ENCODE measurements around the gene GFAP.

GFAP gene

DNA sequence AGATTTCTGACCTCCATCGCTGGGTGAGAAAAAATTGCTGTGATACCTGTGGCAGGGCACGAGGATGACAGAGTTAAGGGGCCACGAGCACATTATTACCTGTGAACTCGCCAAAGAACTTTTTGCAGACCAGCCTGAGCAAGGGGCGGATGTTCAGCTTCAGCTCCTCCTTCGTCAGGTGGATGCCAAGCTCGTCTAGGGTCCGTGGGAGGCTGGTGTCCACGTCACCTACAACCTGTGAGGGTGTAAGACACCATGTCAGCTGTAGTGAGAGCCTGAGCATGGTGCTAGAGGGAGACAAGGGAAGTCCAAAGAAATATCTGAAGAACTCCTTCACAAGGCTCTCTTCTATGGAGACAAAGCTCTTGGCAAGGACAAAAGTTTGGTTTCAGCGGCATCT, 50.5 kb downstream of the GFAP start:
- H3K36me3 Mint-ChIP-seq = peaks cover 36% of the 10 kb centered on the region
- CTCF ChIA-PET = interaction anchor here (0.6 to 12.9 kb wide), 11 partner anchors 9 to 181 kb away, joined by 3 to 215 read pairs (median 3); no protein-coding TSS in a partner anchor

DNA sequence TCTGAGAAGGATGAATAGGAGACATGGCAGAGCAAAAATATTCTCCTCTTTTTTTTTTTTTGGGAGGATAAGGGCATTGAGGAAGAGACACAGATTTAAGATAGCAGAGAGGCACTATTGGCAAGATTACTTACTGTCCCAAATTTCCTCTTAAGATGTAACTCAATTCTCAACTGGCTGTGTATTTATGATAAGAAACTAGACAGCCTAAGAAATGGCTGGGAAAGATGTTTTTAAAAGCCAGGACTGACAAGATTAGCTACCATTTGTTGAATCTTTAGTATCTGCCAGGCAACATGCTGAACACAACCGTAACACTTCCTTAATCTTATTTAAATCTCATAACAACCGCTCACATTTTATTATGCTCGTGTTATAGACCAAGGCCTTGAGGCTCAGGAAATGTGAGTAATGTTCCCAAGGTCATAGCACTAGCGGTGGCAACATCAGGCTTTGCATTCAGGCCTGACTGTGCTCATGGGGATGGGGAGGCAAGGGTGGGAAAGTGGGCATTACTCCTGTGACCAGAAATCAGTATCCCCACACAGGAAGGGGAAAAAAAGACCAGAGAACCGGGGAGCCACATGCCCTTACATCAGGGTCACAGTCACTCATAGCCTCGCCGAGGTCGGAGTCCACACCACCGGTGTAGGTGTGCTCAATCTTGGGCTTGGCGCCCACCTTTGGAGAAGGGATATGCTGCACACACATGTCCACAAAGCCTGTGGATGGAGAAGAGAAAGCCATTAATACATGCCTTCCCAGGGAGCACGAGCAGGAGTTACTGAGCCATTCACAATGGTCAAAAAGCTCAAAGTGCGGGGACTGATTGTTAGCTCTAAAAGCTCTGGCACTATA, 52.0 kb downstream of the GFAP start:
- Mint-ChIP-seq H3K4me3 (no peak overlapping the region), H3K36me3 (peaks cover 36% of the 10 kb centered on the region), H3K27ac (no peak overlapping the region), H3K27me3 (no peaks in the 10 kb centered on the region), H3K4me1 (no peaks in the 10 kb centered on the region), H3K9me3 (no peaks in the 10 kb centered on the region)
- no peak for DNase-seq
- CTCF ChIA-PET = interaction anchor here (0.8 to 12.9 kb wide), 5 partner anchors 15 to 236 kb away, joined by 3 to 215 read pairs (median 3); no protein-coding TSS in a partner anchor

More for the DNA sequence above, 50.5 kb downstream of the GFAP start:
- no peaks in the 10 kb centered on the region for H3K27me3 Mint-ChIP-seq
- H3K27ac Mint-ChIP-seq = no peak overlapping the region
- no peak overlapping the region for H3K4me3 Mint-ChIP-seq
- no peaks in the 10 kb centered on the region for H3K9me3 Mint-ChIP-seq
- no peaks in the 10 kb centered on the region for H3K4me1 Mint-ChIP-seq
- DNase-seq = no peak

DNA sequence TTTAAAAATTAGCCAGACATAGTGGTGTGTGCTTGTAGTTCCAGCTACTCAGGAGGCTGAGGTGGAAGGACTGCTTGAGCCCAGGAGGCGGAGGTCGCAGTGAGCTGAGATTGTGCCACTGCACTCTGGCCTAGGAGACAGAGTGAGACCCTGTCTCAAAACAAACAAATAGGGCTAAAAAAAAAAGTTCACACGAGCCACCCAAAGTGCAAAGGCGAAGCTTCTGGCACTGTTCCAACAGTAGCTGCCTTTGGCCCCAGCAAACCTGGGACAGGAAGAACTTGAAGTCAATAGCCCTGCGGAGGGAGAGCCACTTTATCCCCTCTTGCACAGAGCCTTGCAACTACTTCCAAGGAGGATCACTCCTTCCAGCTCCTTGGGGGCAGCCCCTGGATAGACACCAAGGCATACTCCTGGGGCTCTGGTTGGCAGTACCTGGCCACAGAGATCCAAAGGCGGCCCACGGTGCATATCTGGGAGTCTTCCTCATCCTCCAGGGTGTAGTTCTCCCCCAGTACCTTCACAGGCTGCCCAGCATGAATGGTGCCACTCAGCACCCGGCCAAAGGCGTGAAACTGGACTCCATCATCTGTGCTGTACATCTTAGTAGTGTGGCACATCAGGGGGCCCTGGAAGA, 52.9 kb downstream of the GFAP start:
- H3K9me3 Mint-ChIP-seq = no peaks in the 10 kb centered on the region
- no peak overlapping the region for H3K4me3 Mint-ChIP-seq
- H3K36me3 Mint-ChIP-seq = peaks cover 39% of the 10 kb centered on the region
- H3K27me3 Mint-ChIP-seq = no peaks in the 10 kb centered on the region
- CTCF ChIA-PET = interaction anchor here (1.0 to 12.9 kb wide), 2 partner anchors 16 to 85 kb away, joined by 3 to 215 read pairs; no protein-coding TSS in a partner anchor
- no peak overlapping the region for H3K27ac Mint-ChIP-seq
- H3K4me1 Mint-ChIP-seq = no peaks in the 10 kb centered on the region
- no peak for DNase-seq

DNA sequence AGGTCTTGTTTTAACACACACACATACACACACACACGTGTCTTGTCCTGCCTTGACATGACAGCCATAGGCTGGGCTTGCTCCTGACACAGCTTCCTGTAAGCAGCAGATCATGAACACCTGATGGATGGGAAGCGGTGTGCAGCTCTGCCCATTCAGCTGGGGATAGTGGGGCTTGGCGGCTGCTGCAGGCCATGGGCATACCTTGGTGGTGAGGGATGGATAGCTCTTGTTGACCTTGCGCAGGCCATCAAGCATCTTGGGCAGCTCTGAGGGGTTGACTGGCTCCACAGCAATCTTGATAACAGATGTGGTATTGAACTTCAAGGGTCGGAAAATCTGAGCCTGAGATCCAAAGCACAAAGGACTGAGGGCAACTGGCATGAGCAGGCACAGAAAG, 55.6 kb downstream of the GFAP start:
- no peaks in the 10 kb centered on the region for H3K4me1 Mint-ChIP-seq
- H3K4me3 Mint-ChIP-seq = no peak overlapping the region
- no peaks in the 10 kb centered on the region for H3K27me3 Mint-ChIP-seq
- no peak for DNase-seq
- peaks cover 52% of the 10 kb centered on the region for H3K36me3 Mint-ChIP-seq
- no peak overlapping the region for H3K27ac Mint-ChIP-seq
- no peaks in the 10 kb centered on the region for H3K9me3 Mint-ChIP-seq
- CTCF ChIA-PET = interaction anchor here (0.6 to 12.9 kb wide), 4 partner anchors 15 to 240 kb away, joined by 3 to 215 read pairs (median 4); no protein-coding TSS in a partner anchor

DNA sequence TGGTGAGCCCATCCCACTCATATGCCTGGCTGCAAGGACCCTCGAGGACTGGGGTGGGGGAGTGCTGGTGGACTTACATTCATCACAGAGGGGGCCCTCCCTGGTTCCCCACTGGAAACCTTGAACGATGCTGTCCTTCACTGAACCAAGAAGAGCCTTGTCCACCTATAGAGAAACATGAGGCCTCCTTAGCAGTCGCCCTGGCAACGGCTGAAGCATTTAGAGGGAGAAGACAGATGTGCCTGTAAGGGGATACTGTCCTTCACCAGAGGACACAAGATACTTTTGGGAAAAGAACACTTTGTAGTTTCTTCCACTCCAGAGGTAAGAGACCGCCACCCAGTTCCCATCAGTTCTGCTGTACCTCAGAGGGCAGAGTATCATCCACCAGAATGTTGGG, 61.1 kb downstream of the GFAP start:
- Mint-ChIP-seq H3K36me3 (peaks cover 54% of the 10 kb centered on the region), H3K4me1 (no peaks in the 10 kb centered on the region), H3K27me3 (no peaks in the 10 kb centered on the region), H3K9me3 (no peaks in the 10 kb centered on the region), H3K27ac (no peak overlapping the region), H3K4me3 (no peak overlapping the region)
- CTCF ChIA-PET = interaction anchor here (2.7 kb wide), 1 partner anchor 13 kb away, joined by 6 read pairs; no protein-coding TSS in a partner anchor
- no peak for DNase-seq
